RWPE2 (cell line): ENCODE measurements around the gene GOLGA6L9.
"Not testable (repeated sequence)": the region's sequence is repeated elsewhere in the genome, so short reads cannot be mapped to it uniquely, and the experiment has no call there.

Experiments
- ATAC-seq: fragments of 200-7000 bp; cut with Tn5 transposase; 3 replicates; pipeline ENCODE4 v1.9.1; 2021; ENCODE audit warnings: low read depth
- DNase-seq: peaks from one replicate; pipeline ENCODE4 v3.0.0-alpha.2; 2020; ENCODE audit warnings: low spot score
- H3K27ac ChIP-seq: fragments of 450-650 bp; 2 replicates; pipeline ENCODE4 v1.5.1; 2017; ENCODE audit warnings: mild to moderate bottlenecking; ENCODE audit not compliant: poor library complexity, severe bottlenecking
- H3K27me3 ChIP-seq: fragments of 250-450 bp; sonication (Bioruptor Pico); 2 replicates; pipeline ENCODE4 v1.5.1; 2021; ENCODE audit warnings: mild to moderate bottlenecking, moderate library complexity; ENCODE audit not compliant: insufficient read depth, poor library complexity, severe bottlenecking
- H3K36me3 ChIP-seq: fragments of 250-450 bp; sonication (Bioruptor Pico); 2 replicates; pipeline ENCODE4 v1.5.1; 2020; ENCODE audit warnings: low read depth, mild to moderate bottlenecking, moderate library complexity
- H3K4me1 ChIP-seq: fragments of 250-450 bp; sonication (Bioruptor Pico); 2 replicates; pipeline ENCODE4 v1.5.1; 2021; ENCODE audit warnings: mild to moderate bottlenecking, moderate library complexity; ENCODE audit not compliant: insufficient read depth, poor library complexity, severe bottlenecking
- H3K4me3 ChIP-seq: fragments of 250-450 bp; sonication (Bioruptor Pico); 2 replicates; pipeline ENCODE4 v1.5.1; 2021; ENCODE audit warnings: mild to moderate bottlenecking, moderate library complexity; ENCODE audit not compliant: severe bottlenecking
- H3K9me3 ChIP-seq: fragments of 250-450 bp; sonication (Bioruptor Pico); 2 replicates; pipeline ENCODE4 v1.5.1; 2021; ENCODE audit warnings: mild to moderate bottlenecking, moderate library complexity; ENCODE audit not compliant: severe bottlenecking
- TF ChIP-seq, protein P1 (sequence below): fragments of 450-650 bp; IDR thresholded peaks from one replicate; pipeline ENCODE4 v1.5.1; 2017; ENCODE audit warnings: mild to moderate bottlenecking, moderate library complexity; ENCODE audit not compliant: poor library complexity, severe bottlenecking

The GOLGA6L9 gene

DNA sequence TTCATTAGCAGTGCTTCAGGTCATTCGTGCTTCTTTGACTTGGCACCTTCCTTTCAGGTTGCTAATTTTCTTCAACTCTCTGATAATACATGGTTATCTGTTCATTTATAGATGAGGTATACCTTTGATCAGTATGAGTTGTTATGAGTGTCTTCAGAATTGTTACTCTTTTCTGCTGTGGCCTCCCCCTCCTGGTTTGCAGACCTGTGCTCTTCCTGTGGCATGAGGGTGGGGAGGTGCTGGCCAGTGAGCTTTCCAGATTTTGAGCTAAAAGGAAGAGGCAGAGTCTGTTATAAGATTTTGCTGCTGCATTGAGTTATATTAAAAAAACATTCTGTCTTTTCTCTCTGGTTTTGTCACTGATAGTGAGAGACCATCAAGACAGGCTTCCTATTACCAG lies 30.8 kb upstream of the GOLGA6L9 start:
- Histone ChIP-seq H3K4me3 (no peak overlapping the region), H3K36me3 (no peaks in the 10 kb centered on the region; the same call in 1 of the 2 replicates), H3K27me3 (no peaks in the 10 kb centered on the region), H3K9me3 (no peaks in the 10 kb centered on the region), H3K4me1 (peaks cover 4% of the 10 kb centered on the region), H3K27ac (no peak overlapping the region)
- ATAC-seq (no peak), DNase-seq (no peak)
- TF ChIP-seq, protein P1, sequence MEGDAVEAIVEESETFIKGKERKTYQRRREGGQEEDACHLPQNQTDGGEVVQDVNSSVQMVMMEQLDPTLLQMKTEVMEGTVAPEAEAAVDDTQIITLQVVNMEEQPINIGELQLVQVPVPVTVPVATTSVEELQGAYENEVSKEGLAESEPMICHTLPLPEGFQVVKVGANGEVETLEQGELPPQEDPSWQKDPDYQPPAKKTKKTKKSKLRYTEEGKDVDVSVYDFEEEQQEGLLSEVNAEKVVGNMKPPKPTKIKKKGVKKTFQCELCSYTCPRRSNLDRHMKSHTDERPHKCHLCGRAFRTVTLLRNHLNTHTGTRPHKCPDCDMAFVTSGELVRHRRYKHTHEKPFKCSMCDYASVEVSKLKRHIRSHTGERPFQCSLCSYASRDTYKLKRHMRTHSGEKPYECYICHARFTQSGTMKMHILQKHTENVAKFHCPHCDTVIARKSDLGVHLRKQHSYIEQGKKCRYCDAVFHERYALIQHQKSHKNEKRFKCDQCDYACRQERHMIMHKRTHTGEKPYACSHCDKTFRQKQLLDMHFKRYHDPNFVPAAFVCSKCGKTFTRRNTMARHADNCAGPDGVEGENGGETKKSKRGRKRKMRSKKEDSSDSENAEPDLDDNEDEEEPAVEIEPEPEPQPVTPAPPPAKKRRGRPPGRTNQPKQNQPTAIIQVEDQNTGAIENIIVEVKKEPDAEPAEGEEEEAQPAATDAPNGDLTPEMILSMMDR = no peak

DNA sequence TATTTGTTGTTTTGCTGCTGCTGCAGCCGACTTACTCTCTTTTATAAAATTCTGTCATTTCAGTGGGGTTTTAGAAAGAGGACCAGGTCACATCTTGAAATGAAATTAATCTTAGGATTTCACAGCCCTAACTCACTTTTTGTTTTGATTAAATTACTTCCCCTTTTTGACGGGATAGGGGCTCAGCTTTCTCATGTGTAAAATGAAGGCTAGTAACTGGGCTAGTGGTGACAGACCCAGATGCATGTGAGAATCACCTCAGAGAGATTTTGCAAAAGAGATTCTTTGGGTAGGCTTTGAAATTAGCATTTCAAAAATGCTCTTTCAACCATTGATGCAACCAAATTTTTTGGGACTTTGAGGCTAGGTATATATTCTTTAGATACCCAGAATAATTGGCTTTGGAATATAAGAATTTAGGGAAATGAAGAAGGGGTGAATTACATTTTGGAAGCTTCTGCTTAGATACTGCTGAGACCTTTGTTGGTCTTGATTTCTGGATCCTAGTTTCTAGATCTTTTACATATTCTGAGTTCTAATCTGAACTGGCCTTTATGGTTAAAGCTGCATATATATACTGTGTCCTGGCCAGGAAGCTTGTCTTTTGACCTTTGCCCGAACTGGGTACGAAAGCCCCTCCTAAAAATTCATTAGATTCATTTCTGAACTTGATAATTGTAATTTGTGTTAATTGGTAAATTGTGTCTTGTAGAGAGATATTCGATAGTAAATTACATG lies 30.1 kb upstream of the GOLGA6L9 start:
- ATAC-seq, H3K27ac ChIP-seq, DNase-seq, H3K9me3 ChIP-seq, H3K36me3 ChIP-seq, H3K4me1 ChIP-seq, H3K27me3 ChIP-seq, H3K4me3 ChIP-seq: not testable (repeated sequence)

DNA sequence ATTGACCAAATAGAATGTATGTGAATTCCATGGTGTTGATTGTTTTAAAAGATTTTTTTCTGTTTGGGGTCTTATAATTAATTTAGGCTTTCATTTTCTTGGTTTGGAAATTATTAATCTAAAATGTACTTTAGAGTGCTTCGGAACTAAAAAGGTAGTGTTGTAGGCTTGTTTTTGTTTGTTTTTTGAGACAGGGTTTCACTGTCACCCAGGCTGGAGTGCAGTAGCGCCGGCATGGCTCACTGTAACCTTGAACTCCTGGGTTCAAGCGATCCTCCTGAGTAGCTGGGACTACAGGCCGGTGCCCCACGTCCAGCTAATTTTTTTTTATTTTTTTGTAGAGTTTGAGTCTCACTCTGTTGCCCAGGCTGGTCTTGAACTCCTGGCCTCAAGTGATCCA lies 27.7 kb upstream of the GOLGA6L9 start:
- not testable (repeated sequence) for H3K27ac ChIP-seq, DNase-seq, H3K4me1 ChIP-seq, H3K27me3 ChIP-seq, H3K4me3 ChIP-seq, H3K9me3 ChIP-seq, H3K36me3 ChIP-seq, ATAC-seq

DNA sequence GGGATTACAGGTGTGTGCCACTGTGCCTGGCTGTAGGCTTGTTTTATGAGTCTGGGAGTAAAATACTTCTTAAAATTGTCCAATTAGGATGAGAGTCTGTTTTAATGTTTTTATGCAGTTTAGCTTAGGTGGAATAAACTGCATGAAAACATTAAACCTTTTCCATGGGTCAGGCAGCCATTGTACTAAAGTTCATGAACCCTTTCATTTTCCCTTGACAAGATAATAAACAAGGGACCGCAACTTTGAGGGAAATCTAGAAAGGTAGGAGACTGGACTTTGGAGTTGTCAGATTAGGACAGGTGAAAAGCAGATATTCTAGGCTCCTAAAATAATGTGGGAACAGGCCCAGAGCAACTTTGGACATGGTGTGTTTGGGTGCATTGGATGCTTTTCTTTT lies 27.3 kb upstream of the GOLGA6L9 start:
- H3K27ac ChIP-seq, H3K36me3 ChIP-seq, H3K27me3 ChIP-seq, DNase-seq, H3K4me1 ChIP-seq, H3K9me3 ChIP-seq, H3K4me3 ChIP-seq, ATAC-seq: not testable (repeated sequence)

DNA sequence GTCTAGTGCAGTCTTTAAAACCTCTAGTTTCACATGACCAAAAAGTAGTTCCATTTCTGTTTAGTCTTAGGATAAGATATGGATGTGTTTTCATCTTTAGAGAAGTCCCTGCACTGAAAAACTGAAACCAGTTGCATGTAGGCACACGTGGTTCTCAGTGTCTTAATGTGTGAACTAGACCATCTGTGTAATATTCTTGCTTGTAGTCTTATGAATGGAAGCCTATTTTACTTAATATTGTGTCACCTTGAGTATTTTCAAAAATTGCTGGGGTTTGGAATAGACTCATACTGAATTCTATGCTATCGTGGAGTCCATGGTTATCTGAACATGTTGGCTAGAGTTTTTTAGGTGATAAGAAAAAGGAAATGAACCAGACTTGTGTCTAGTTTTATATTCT lies 23.4 kb upstream of the GOLGA6L9 start:
- ATAC-seq, H3K9me3 ChIP-seq, H3K36me3 ChIP-seq, H3K4me3 ChIP-seq, H3K4me1 ChIP-seq, H3K27ac ChIP-seq, H3K27me3 ChIP-seq, DNase-seq: not testable (repeated sequence)

DNA sequence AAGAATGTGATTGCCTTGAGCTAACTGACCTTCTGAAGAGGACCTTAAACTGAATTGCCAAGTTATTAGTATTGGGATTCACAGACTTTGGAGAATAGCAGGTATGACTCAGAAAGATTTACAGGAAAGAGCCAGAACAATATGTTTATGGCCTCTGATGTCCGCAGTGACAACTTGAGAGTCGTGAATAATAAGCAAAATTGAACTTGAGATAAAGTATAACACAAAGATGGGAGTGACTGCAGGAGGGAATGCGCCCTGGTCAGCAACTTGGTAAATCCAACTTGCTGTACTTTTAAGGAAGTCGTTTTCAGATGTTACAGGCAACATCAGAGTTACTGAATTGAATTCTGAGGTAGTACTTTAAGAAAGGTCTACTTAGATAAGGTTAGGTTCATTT lies 19.3 kb upstream of the GOLGA6L9 start:
- not testable (repeated sequence) for H3K9me3 ChIP-seq, H3K4me3 ChIP-seq, H3K27me3 ChIP-seq, DNase-seq, ATAC-seq, H3K27ac ChIP-seq, H3K36me3 ChIP-seq, H3K4me1 ChIP-seq

DNA sequence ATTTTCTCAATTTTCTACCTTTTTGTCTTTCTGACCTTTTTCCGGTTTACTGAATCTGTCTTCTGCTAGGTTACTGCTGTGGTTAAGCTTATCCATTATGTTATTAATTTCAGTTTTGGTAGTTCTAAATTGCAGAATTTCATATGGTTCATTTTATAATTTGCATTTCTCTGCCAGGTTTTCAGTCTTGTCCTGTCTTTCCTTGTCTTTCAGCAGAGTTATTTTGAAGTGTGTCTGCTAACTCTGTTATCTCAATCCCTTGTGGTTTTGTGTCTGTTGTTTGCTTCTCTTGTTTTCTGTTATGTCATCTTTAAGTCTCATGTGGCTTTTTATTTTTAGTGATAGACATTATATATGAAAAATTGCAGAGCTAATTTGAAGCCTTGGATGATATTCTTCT lies 18.0 kb upstream of the GOLGA6L9 start:
- not testable (repeated sequence) for DNase-seq, H3K36me3 ChIP-seq, H3K9me3 ChIP-seq, H3K27me3 ChIP-seq, ATAC-seq, H3K4me1 ChIP-seq, H3K27ac ChIP-seq, H3K4me3 ChIP-seq

DNA sequence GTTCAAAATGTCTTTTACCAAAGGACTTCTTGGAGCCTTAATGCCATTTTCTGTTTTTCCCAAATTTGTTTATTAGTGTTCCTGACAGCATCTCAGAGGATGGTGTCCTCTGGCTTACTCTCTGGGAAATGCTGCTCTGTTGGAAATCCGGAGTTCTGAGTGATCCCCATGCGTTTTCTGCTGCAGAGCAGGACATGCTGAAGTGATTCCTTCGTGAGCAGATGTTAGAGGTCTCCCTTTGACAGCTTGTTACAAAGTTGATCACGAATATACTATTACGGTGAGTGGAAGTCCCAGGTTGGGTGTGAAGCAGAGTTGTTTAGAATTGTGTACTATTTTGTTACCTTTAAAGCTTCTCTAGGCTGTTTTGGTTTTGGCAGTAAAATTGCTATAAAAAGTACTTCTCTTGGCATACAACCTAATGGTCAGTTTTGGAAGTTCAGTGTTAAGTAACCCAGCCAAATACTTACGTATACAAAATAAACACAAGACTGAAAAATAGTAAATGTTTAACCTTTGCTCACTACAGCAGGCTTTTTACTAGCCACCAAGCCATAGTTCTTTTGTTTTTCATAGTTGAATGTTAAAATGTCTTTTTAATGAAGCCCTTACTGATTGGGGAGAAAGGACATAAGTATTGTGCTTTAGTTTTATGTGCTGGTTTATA lies 15.0 kb upstream of the GOLGA6L9 start:
- not testable (repeated sequence) for H3K4me3 ChIP-seq, ATAC-seq, H3K27me3 ChIP-seq, H3K36me3 ChIP-seq, H3K4me1 ChIP-seq, H3K9me3 ChIP-seq, DNase-seq, H3K27ac ChIP-seq

DNA sequence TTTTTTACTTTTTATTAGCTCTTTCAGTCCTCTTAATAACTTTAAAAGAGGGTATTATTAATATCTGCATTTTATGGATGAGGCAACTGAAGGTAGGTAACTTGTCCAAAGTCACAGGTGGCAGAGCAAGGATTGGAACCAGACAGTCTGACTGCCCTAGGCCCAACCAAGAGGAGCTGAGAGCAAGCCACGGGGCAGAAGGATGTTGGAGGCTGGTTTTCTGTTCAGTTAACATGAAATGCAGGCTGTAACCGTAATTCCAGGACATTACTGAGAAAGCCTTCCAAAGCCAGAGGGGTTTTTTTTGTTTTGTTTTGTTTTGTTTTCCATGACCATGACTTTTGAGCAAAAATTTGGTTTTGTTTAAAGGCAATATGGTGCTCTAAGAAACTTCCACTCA lies 9.1 kb upstream of the GOLGA6L9 start:
- H3K27ac ChIP-seq, H3K27me3 ChIP-seq, H3K9me3 ChIP-seq, H3K4me3 ChIP-seq, DNase-seq, H3K4me1 ChIP-seq, H3K36me3 ChIP-seq: not testable (repeated sequence)
- ATAC-seq = peak; percentile 21; the same call in 1 of the 3 replicates

DNA sequence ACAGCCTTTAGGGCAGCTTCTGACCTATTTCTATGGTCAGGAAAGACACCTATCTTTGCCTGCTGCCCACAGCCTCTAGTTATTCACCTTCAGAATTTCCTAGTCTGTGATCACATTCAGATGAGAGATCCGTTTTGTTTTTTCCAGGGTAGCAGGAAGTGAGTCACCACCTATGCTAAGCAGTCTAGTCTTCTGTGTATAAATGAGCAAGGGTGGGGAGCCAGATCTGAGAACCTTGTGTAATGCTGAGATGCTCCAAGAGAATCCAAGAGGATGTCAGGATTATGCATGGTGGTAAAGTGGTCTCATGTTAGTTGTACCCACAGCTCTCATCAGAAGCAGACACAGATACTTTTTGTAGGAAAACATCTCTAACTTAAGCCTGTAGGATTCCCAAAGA lies 8.7 kb upstream of the GOLGA6L9 start:
- H3K4me1 ChIP-seq, H3K36me3 ChIP-seq, DNase-seq, H3K9me3 ChIP-seq, H3K4me3 ChIP-seq, H3K27ac ChIP-seq, H3K27me3 ChIP-seq: not testable (repeated sequence)
- peak; percentile 93 for ATAC-seq

DNA sequence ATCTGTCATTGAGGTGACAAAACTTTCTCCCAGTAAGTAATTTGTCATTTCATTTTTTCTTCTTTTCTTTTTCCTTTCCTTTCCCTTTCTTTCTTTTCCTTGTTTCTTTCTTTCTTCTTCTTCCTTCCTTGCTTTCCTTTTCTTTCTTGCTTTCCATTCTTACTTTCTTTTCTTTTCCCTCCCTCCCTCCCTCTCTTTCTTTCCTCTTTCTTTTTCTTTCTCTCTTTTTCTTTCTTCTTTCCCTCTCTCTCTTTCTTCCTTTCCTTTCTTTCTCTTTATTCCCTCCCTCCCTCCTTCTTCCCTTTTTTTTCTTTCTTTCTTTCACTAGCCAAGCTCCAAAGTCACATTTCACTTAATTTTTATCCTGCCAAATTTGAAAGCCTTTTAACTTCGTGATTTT lies 2.5 kb upstream of the GOLGA6L9 start:
- H3K36me3 ChIP-seq, H3K4me3 ChIP-seq, H3K27ac ChIP-seq, H3K27me3 ChIP-seq, DNase-seq, ATAC-seq, H3K9me3 ChIP-seq, H3K4me1 ChIP-seq: not testable (repeated sequence)
